Effector memory CD8-positive, alpha-beta T cell (primary cell): ENCODE measurements around the gene CPNE1.
"Not testable (repeated sequence)": the region's sequence is repeated elsewhere in the genome, so short reads cannot be mapped to it uniquely, and the experiment has no call there.

Experiments used
- ATAC-seq: fragments of 150-1000 bp; cut with Tn5 transposase; replicated peaks from 2 replicates; pipeline ENCODE4 v1.10.0; 2021; ENCODE audit warnings: mild to moderate bottlenecking, moderate library complexity
- DNase-seq, 3 experiments: peaks; one replicate each; pipeline ENCODE4 v3.0.0; 2021
- H3K27ac Mint-ChIP-seq, 2 donors: one replicate each; pipeline ENCODE4 v1.8.0; 2022; ENCODE audit warnings: mild to moderate bottlenecking in 2 of 2, mixed read lengths in 2 of 2, moderate library complexity in 2 of 2
- H3K27me3 Mint-ChIP-seq, 2 donors: one replicate each; pipeline ENCODE4 v1.8.0; 2022; ENCODE audit warnings: mixed read lengths in 2 of 2
- H3K36me3 Mint-ChIP-seq: one replicate; pipeline ENCODE4 v1.8.0; 2022; ENCODE audit warnings: mild to moderate bottlenecking, moderate library complexity, mixed read lengths; ENCODE audit not compliant: insufficient read depth
- H3K4me1 Mint-ChIP-seq, 2 donors: one replicate each; pipeline ENCODE4 v1.8.0; 2022; ENCODE audit warnings: low read depth in 2 of 2, mixed read lengths in 2 of 2
- H3K4me3 Mint-ChIP-seq, 2 donors: one replicate each; pipeline ENCODE4 v1.8.0; 2022; ENCODE audit warnings: mild to moderate bottlenecking in 2 of 2, mixed read lengths in 2 of 2, moderate library complexity in 2 of 2
- H3K9me3 Mint-ChIP-seq, 2 donors: one replicate each; pipeline ENCODE4 v1.8.0; 2022; ENCODE audit warnings: mixed read lengths in 2 of 2

Gene CPNE1

GRCh38 chr20:35685368-35685767 lies 20.7 kb upstream of the CPNE1 start:
- not testable (repeated sequence) for H3K4me3 Mint-ChIP-seq

GRCh38 chr20:35681960-35682359 lies 17.3 kb upstream of the CPNE1 start:
- no peak for DNase-seq
- Mint-ChIP-seq H3K9me3 (no peaks in the 10 kb centered on the region), H3K27ac (no peak overlapping the region), H3K4me1 (no peaks in the 10 kb centered on the region), H3K27me3 (no peaks in the 10 kb centered on the region), H3K36me3 (peaks cover 30% of the 10 kb centered on the region), H3K4me3 (no peak overlapping the region)
- ATAC-seq = no peak

More at GRCh38 chr20:35685368-35685767, 20.7 kb upstream of the CPNE1 start:
- not testable (repeated sequence) for H3K4me1 Mint-ChIP-seq, ATAC-seq, H3K27me3 Mint-ChIP-seq, H3K9me3 Mint-ChIP-seq, DNase-seq
- H3K27ac Mint-ChIP-seq = peak overlapping the region in 1 of 2 donors; percentile 46
- peaks cover 44% of the 10 kb centered on the region for H3K36me3 Mint-ChIP-seq

- H3K4me1 Mint-ChIP-seq = no peaks in the 10 kb centered on the region
- ATAC-seq (no peak), DNase-seq (no peak)
- no peak overlapping the region for H3K27ac Mint-ChIP-seq
- no peaks in the 10 kb centered on the region for H3K9me3 Mint-ChIP-seq
- H3K27me3 Mint-ChIP-seq = no peaks in the 10 kb centered on the region
- H3K4me3 Mint-ChIP-seq = no peak overlapping the region
- peaks cover 33% of the 10 kb centered on the region for H3K36me3 Mint-ChIP-seq
Measured at GRCh38 chr20:35680452-35681183, 15.9 kb upstream of the CPNE1 start.

- no peaks in the 10 kb centered on the region for H3K27me3 Mint-ChIP-seq
- no peak overlapping the region for H3K27ac Mint-ChIP-seq
- H3K4me1 Mint-ChIP-seq = no peaks in the 10 kb centered on the region
- ATAC-seq (no peak), DNase-seq (no peak)
- H3K36me3 Mint-ChIP-seq = peaks cover 42% of the 10 kb centered on the region
- H3K9me3 Mint-ChIP-seq = no peaks in the 10 kb centered on the region
- no peak overlapping the region for H3K4me3 Mint-ChIP-seq
Measured at GRCh38 chr20:35674921-35675320, 10.2 kb upstream of the CPNE1 start.

GRCh38 chr20:35673884-35674283 lies 9.2 kb upstream of the CPNE1 start:
- Mint-ChIP-seq H3K27ac (no peak overlapping the region), H3K4me3 (no peak overlapping the region), H3K27me3 (no peaks in the 10 kb centered on the region), H3K36me3 (peaks cover 38% of the 10 kb centered on the region), H3K9me3 (no peaks in the 10 kb centered on the region), H3K4me1 (no peaks in the 10 kb centered on the region)
- DNase-seq = no peak
- no peak for ATAC-seq

- peaks cover 3 to 5% of the 10 kb centered on the region in 2 donors for H3K4me1 Mint-ChIP-seq
- H3K36me3 Mint-ChIP-seq = peaks cover 34% of the 10 kb centered on the region
- H3K27ac Mint-ChIP-seq = no peak overlapping the region
- ATAC-seq (no peak), DNase-seq (no peak)
- no peaks in the 10 kb centered on the region for H3K9me3 Mint-ChIP-seq
- H3K27me3 Mint-ChIP-seq = no peaks in the 10 kb centered on the region
- H3K4me3 Mint-ChIP-seq = no peak overlapping the region
Measured at GRCh38 chr20:35669681-35670080, 5.0 kb upstream of the CPNE1 start.

GRCh38 chr20:35669221-35669620 lies 4.5 kb upstream of the CPNE1 start:
- Mint-ChIP-seq H3K36me3 (peaks cover 38% of the 10 kb centered on the region), H3K4me1 (peaks cover 3 to 5% of the 10 kb centered on the region in 2 donors), H3K9me3 (no peaks in the 10 kb centered on the region), H3K27ac (no peak overlapping the region), H3K27me3 (no peaks in the 10 kb centered on the region), H3K4me3 (no peak overlapping the region)
- DNase-seq = no peak
- ATAC-seq = no peak

- H3K4me3 Mint-ChIP-seq = peak overlapping the region in 1 of 2 donors; percentile 31
- ATAC-seq = no peak
- peak overlapping the region in 1 of 2 donors; percentile 4 for H3K27ac Mint-ChIP-seq
- no peak for DNase-seq
- no peaks in the 10 kb centered on the region for H3K9me3 Mint-ChIP-seq
- peaks cover 46% of the 10 kb centered on the region for H3K36me3 Mint-ChIP-seq
- peaks cover 32 to 37% of the 10 kb centered on the region in 2 donors for H3K4me1 Mint-ChIP-seq
- no peaks in the 10 kb centered on the region for H3K27me3 Mint-ChIP-seq
Measured at GRCh38 chr20:35665949-35666288, 1.2 kb upstream of the CPNE1 start.

GRCh38 chr20:35663516-35664465 lies 909 bp downstream of the CPNE1 start:
- Mint-ChIP-seq H3K27me3 (no peaks in the 10 kb centered on the region), H3K27ac (peak overlapping the region; percentile 98 to 99), H3K4me1 (peaks cover 48 to 57% of the 10 kb centered on the region in 2 donors), H3K36me3 (peaks cover 42% of the 10 kb centered on the region), H3K4me3 (peak overlapping the region; percentile 97 to 98), H3K9me3 (no peaks in the 10 kb centered on the region)
- DNase-seq (peak; percentile 69 to 74 (median 70)), ATAC-seq (peak; percentile 73)

- H3K4me1 Mint-ChIP-seq = peaks cover 49 to 67% of the 10 kb centered on the region in 2 donors
- no peak for DNase-seq
- no peaks in the 10 kb centered on the region for H3K9me3 Mint-ChIP-seq
- H3K27me3 Mint-ChIP-seq = no peaks in the 10 kb centered on the region
- ATAC-seq = no peak
- peak overlapping the region; percentile 98 to 99 for H3K27ac Mint-ChIP-seq
- peaks cover 39% of the 10 kb centered on the region for H3K36me3 Mint-ChIP-seq
- peak overlapping the region; percentile 97 to 98 for H3K4me3 Mint-ChIP-seq
Measured at GRCh38 chr20:35662551-35662950, 2.1 kb downstream of the CPNE1 start.

GRCh38 chr20:35661908-35662307 lies 2.8 kb downstream of the CPNE1 start:
- Mint-ChIP-seq H3K27me3 (no peaks in the 10 kb centered on the region), H3K9me3 (no peaks in the 10 kb centered on the region), H3K4me1 (peaks cover 53 to 73% of the 10 kb centered on the region in 2 donors), H3K36me3 (peaks cover 39% of the 10 kb centered on the region), H3K4me3 (peak overlapping the region; percentile 97 to 98), H3K27ac (peak overlapping the region; percentile 98 to 99)
- DNase-seq = no peak
- no peak for ATAC-seq

GRCh38 chr20:35661053-35661452 lies 3.6 kb downstream of the CPNE1 start:
- peaks cover 48% of the 10 kb centered on the region for H3K36me3 Mint-ChIP-seq
- no peak for DNase-seq
- no peaks in the 10 kb centered on the region for H3K27me3 Mint-ChIP-seq
- H3K4me1 Mint-ChIP-seq = peaks cover 56 to 76% of the 10 kb centered on the region in 2 donors
- H3K4me3 Mint-ChIP-seq = peak overlapping the region; percentile 97 to 98
- peak overlapping the region; percentile 98 to 99 for H3K27ac Mint-ChIP-seq
- ATAC-seq = no peak
- no peaks in the 10 kb centered on the region for H3K9me3 Mint-ChIP-seq

- no peaks in the 10 kb centered on the region for H3K9me3 Mint-ChIP-seq
- peak overlapping the region; percentile 97 to 98 for H3K4me3 Mint-ChIP-seq
- ATAC-seq (no peak), DNase-seq (no peak)
- H3K27me3 Mint-ChIP-seq = no peaks in the 10 kb centered on the region
- peaks cover 49% of the 10 kb centered on the region for H3K36me3 Mint-ChIP-seq
- peak overlapping the region; percentile 98 to 99 for H3K27ac Mint-ChIP-seq
- peaks cover 56 to 76% of the 10 kb centered on the region in 2 donors for H3K4me1 Mint-ChIP-seq
Measured at GRCh38 chr20:35660122-35660937, 4.4 kb downstream of the CPNE1 start.
